Cerebellar cortex (tissue), 1 donor: ENCODE data around the gene MOCS2.

Source experiments
- DNase-seq: peaks from one replicate; pipeline ENCODE4 v3.0.0-alpha.2; 2015; ENCODE audit warnings: low spot score

The MOCS2 gene

GRCh38 chr5:53092242-53092641, 17.3 kb downstream of the MOCS2 start:
- DNase-seq: no peak

GRCh38 chr5:53091289-53091688, 18.3 kb downstream of the MOCS2 start:
- DNase-seq: no peak

DNA sequence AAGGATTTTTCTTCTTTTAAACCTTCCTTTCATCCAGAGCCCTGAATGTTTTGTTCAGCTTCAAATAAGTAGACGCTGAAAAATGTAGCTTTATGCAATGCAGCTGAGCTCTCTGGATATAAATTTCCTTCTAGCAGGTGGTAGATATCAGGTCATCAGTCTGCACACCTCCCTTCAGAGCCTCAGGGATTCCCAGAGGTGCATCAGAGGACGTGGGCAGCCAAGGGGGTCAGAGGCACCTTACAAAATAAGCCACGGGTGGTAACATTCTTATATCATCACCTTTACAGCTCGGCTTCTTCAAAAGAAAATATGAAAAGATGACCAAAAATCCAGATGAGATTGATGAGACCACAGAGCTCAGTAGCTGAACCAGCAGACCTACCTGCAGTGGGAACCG, 19.3 kb downstream of the MOCS2 start:
- DNase-seq: no peak

DNA sequence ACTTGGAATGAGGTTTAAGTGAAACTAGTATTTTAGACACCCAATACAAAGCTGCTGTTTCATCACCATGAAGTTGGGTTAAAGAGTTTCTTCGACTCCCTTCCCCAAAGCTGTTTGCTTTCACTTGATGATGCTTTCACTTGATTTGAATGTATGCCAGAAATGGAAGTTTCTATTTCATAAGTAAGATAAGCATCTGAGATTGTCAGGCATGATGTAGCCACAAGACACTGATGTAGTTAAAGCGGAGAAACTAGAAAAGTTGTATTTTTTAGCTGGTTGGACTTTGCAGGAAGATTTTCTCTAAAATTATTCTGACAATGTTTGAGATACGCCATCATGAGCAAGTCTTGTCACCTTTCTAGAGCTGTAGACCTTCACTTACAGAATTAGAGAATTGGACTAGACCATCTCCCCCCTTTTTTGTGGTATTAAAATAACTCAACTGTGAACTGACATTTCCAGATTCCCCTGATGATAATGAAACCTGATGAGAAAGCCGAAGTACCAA, 20.0 kb downstream of the MOCS2 start:
- no peak for DNase-seq

DNA sequence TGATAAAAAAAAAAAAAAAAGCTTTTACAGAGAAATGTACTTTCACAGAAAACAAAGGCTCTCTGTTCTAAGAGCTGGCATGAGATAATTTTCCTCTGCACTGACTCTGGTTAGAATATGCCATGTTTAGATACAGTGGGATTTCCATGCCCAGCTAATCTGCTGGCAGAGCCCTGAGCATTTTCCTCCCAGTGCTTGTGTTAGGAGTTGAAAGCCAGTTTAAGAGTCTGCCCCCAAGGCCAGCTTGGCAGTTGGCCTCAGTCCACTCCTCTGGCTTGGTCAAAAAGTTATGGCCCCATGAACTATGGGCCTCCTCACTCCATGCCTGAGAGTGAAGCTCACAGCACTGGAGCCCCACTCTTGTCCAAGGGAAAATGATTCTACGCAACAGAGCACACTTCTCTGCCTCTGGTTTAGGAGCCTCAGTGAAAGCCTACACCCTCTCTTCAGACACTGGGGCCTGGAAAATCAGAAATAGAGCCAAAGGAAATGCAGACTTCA, 21.9 kb downstream of the MOCS2 start:
- DNase-seq: no peak

DNA sequence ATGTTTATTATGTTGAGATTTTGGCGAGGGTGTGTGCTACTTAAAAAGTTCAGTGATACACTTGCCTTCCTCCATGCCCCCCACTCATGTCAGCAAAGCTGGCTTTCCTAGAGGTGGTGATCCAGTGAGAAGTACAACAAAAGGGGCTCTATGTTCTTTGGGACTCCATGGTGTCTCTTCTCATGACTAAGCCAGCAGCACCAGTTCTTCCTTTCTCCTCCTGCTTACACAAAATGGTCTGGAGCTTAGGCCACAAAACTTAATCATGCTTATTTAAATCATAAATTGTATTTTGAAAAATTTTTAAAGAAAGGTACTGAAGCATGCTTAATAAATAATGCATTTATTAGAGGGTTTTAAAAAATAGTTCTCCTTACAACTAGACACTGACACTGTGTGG, 22.4 kb downstream of the MOCS2 start:
- DNase-seq: no peak

DNA sequence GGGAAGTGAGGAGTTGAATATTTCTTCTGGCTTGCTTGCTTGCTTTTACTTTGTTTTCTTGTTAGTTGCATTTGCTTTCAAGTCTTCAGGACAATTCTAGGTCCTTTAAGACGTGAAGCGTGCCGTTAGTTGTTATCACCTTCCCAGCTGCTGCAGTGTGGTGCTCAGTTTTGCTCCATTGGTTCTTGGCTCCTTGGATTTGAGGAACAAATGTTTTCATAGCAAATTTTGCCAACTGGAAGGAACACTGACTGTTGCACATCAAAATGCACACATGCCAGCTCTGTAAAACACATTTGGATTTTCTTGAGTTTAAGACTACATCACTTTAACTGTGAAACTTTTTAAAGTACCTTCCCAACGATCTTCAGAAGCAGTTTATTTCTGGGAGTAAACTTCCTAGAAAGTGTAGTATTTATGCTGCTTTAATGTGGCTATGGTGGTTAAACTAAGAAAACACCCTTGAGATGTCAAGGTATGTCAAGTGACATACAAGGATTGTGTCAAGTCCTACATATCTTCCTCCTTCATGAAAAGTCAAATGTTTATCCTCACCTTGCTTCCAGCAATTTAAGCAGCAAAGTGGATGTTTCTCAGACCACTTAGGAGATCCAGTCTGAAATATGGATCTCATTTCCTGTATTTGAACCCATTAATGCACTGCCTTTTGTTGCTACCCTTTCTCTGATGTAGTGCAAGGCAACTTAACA, 24.9 kb downstream of the MOCS2 start:
- DNase-seq: no peak

- DNase-seq: no peak
Observed at GRCh38 chr5:53083927-53084326, 25.6 kb downstream of the MOCS2 start.

GRCh38 chr5:53080271-53080670, 29.3 kb downstream of the MOCS2 start:
- DNase-seq: no peak

DNA sequence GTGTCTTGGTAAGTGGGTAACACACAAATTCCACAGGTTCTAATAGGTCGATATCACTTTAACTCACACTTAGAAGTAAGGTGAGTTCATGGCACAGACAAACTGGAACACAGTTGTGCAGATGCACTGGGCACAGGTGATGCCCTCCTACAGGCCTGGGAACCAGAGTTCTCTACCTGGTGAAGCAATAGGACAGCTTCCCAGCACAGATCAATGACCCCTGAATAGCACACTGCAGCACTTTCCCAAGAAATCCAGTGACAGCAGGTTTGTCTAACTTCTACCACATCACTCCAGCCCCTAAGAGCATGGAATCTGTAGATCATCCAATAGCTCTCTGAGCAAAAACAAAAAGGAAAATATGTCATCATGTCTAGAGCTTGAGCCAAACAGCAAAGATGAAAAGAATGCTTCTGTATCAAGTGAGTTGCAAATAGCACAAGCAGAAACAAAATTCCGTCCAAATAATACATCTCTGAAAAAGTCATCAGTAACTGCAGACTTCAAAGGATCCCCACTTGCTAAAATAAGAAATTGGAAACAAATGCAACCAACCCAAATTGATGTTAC, 33.5 kb downstream of the MOCS2 start:
- DNase-seq: no peak

- DNase-seq: no peak
Observed at GRCh38 chr5:53073348-53073747, 36.2 kb downstream of the MOCS2 start.

DNA sequence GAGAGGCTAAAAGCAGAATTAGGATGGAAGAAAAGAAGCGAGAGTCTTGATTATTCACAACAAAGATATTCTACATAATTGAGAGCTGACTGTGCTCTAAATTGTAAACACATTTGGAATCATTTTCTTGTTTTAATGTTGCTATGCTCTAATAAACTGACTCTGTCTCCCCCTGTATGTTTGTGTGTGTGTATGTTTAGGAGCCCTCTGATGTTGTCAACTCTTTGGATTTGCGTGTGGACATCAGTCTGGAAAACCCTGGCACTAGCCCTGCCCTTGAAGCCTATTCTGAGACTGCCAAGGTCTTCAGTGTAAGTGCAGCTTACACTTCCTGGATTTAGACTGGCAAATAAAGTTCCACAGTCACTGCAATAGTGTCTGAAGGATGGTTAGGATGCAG, 37.8 kb downstream of the MOCS2 start:
- DNase-seq: no peak

DNA sequence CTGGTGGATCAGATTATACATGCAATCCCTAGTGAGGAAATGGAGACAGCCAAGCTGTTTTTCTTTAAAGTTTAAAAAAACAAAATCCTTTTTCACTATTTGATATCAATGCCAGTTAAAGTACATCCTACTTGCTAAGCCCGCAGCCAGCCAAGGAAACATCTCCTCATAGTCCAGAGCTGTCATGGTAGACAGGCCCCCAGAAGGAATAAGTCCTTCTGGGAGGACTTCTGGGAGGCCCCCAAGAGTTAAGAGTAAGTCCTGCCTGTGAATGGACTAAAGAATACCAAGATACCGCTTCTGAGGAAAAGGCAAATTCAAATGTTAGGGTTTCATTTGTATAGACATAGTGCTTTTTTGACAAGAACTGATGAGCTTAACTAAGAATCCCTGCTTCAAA, 38.3 kb downstream of the MOCS2 start:
- DNase-seq: no peak

- DNase-seq: peak; percentile 11
Observed at GRCh38 chr5:53069626-53070025, 39.9 kb downstream of the MOCS2 start.

DNA sequence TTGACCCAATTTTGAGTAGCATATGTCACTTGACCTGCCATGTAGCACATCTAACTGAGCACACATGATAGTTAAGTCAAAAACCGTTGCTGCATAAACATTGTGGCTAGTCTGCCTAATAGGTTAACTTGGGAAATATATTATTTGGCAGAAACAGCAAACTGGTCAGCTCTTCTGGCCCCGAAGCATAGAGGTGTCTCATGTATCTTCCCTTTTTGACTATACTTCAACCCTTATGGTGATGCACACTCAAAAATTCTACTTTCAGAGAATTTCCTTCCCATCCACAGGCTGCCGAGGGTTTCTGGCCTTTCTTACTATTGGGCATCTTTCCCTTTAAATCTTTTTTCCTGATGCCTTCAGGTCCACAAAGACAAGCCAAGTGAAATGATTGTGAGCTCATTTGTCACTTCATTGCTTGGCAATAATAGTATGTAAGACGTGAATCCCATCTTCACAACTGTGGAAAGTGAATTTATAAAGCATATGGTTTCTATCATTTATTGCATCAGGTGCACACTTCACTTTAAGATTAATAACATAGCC, 41.2 kb downstream of the MOCS2 start:
- DNase-seq: no peak

DNA sequence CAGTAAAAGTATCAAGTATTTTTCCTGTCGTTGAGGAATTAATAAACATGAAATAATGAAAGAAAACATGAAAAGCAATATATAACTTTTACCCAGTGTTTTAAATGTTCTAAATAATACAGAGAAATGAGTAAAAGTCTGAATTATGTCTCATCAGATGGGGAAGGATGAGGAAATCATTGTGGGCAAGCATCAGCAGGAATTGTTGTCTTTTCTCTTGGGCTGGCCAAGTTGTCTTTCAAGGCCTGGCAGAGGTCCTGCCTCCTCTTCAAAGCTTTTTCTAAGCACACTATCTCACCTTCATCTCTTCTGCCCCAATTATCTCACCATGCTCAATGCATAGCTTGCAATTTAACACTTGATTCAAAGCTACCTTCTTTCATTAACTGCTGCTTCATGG, 41.9 kb downstream of the MOCS2 start:
- DNase-seq: no peak

- no peak for DNase-seq
Observed at GRCh38 chr5:53066088-53066487, 43.5 kb downstream of the MOCS2 start.

DNA sequence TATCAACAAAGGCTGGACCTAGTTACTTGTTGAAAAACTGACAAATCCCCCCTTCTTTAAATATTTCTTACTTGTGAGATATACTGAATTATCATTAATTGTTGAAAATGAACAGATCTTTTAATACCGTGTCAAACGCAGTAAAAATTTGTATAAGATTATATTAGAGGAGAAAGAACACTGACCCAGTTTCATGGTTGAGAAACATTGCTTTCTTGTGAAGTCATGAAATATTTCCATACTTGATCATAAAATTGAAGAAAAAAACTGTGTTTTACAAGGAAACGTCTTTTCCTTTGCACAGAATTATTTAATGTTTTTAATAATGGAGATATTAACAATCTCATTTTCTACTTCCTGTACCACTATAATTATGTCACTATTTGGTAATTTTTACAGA, 45.8 kb downstream of the MOCS2 start:
- DNase-seq: no peak

DNA sequence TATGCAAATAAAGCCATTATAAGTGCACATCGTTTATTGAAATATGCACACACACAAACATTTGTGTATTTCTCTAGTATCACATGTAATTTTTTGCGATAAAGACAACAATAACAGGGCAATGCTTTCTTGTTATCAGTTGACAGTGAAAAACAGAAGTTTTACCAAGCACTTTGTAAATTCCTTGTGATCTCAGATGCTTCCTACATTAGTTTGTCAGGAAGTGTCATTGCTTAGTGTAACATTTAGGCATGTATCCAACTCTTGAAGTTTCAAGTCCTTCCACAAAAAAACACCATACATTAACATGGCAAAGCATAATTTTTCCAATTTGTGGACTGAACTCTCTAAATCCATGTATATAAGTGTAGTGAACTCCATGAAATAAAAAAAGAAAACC, 46.4 kb downstream of the MOCS2 start:
- DNase-seq: no peak

DNA sequence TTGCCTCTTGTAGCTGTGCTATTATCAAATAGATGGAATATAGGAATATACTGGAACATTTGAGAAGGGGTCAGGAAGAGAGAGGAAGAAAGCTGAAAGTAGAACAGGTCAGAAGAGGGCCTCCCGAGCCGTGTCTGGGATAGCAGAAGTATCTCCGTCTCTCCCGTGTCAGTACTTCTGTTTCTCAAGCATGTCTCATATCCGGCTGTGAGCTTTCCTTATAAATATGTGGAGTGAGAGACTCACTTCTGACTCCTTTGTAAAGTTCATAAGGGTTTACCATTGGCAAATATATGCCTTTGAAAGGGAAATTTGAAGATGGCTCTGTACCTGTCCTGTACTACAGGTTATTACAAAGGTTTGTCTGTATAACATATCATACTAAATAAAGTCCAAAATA, 50.3 kb downstream of the MOCS2 start:
- no peak for DNase-seq

- no peak for DNase-seq
Observed at GRCh38 chr5:53055365-53055764, 54.2 kb downstream of the MOCS2 start.

DNA sequence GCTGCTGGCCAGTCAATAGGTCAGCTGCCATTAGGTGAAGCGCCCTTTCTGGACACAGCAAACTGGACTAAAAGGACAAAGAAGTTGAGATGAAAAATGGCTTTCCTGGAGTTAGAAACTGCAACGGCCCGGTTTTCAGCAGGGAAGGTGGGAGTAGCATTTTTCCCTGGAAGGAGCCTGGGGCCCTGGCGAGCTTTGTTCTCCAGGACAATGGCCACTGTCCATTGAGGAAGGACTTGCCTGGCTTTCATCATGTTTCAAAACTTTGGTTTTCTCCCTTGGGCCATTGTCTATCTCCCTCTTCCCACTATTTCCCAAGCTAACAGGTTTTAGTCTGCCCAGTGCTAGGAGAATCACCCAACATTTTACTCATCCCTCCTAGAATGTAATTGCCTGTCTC, 56.2 kb downstream of the MOCS2 start:
- no peak for DNase-seq

DNA sequence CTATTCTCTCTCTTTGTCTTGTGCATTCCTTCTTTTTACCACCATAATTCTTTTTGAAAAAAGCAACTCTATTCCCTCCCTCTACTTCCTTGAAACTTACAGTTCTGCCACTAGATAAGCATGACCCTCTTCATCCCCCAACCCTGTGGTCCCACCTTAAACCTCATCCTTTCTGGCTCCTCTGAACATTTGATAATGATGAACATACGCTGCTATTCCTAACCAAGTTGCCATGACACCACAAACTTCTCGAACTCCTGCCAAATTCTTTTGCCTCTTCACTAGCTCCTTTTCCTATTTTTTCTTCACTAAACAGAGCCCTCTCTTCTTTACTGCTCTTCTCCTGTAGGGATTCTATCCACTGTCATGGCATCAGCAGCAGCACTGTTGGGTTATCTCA, 57.1 kb downstream of the MOCS2 start:
- no peak for DNase-seq

DNA sequence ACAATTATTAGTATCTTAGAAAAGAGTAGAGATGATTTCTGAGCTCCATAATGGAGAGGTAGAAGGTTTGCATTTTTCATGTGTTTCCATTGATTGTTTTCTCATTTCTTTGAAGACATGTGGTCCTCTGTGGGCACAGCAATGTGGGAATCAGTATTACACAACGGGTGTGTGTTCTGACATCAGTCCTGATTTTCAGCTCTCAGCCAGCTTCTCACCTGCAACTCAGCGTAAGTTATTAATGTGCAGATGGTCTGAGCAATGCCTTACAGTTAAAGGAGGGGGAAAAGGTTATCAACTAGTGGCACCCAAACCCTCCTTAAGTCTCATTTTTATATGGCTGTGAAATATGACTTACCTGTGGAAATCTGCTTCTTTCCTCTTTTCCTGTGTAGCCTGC, 61.3 kb downstream of the MOCS2 start:
- DNase-seq: no peak
